Subcutaneous adipose tissue (tissue), 4 donors: Measurements from ENCODE around the gene OR2F2. TPM values are rescaled to one million over a fixed set of nuclear protein-coding genes. Genes with fewer than 3 reads are reported as not detected.

ENCODE experiments used
- CTCF ChIP-seq: fragments of 450-650 bp; IDR thresholded peaks from one replicate; pipeline ENCODE4 v1.5.1; 2016; ENCODE audit warnings: low read depth, mild to moderate bottlenecking, control low read depth, antibody characterized with exemption, moderate library complexity
- total RNA-seq, 4 donors: library from RNA; depleted of rRNA; stranded (reverse); fragments of >200 nt; gene quantifications; one replicate each; pipeline ENCODE4 v1.1.0, GENCODE V29; 2016

Gene OR2F2
- total RNA-seq, 4 donors from 2014 or later: not detected

GRCh38 chr7:143892527-143893300 lies 42.3 kb upstream of the OR2F2 start:
- TF ChIP-seq CTCF: no peak

GRCh38 chr7:143896667-143897066 lies 38.4 kb upstream of the OR2F2 start:
- TF ChIP-seq CTCF: no peak

- TF ChIP-seq CTCF: no peak
Observed at GRCh38 chr7:143898810-143899209, 36.2 kb upstream of the OR2F2 start.

GRCh38 chr7:143900230-143900766 lies 34.7 kb upstream of the OR2F2 start:
- TF ChIP-seq CTCF: no peak

GRCh38 chr7:143901332-143901667 lies 33.7 kb upstream of the OR2F2 start:
- TF ChIP-seq CTCF: no peak

- TF ChIP-seq CTCF: no peak
Observed at GRCh38 chr7:143901668-143902331, 33.2 kb upstream of the OR2F2 start, which contains the start of gene TCAF1. Gene TCAF1, minus strand, starts transcription at chr7:143902176. Its CDS starts 25,568 bp downstream, at chr7:143876608.

- no peak for TF ChIP-seq CTCF
Observed at GRCh38 chr7:143902332-143902899, 32.6 kb upstream of the OR2F2 start.
